DMS153 treated with DMSO at 0.1 percent for 48 hours (cell line): Measurements from ENCODE around the gene SEC14L5.

Experiments
- DNase-seq: peaks from one replicate; lab custom pipeline; 2025; ENCODE audit not compliant: unreplicated experiment; lab: John Stamatoyannopoulos, UW

SEC14L5 gene

GRCh38 chr16:5008311-5008731, 50.2 kb downstream of the SEC14L5 start:
- no peak for DNase-seq

- DNase-seq: no peak
Measured at GRCh38 chr16:5010576-5011329, 52.6 kb downstream of the SEC14L5 start.

- DNase-seq: no peak
Measured at GRCh38 chr16:5011637-5012036, 53.5 kb downstream of the SEC14L5 start.

- no peak for DNase-seq
Measured at GRCh38 chr16:5012887-5013286, 54.8 kb downstream of the SEC14L5 start.

- no peak for DNase-seq
Measured at GRCh38 chr16:5015351-5015750, 57.2 kb downstream of the SEC14L5 start.

GRCh38 chr16:5015887-5016286, 57.8 kb downstream of the SEC14L5 start:
- no peak for DNase-seq

- no peak for DNase-seq
Measured at GRCh38 chr16:5016967-5017677, 59.0 kb downstream of the SEC14L5 start.

GRCh38 chr16:5017678-5017969, 59.5 kb downstream of the SEC14L5 start:
- no peak for DNase-seq

GRCh38 chr16:5018793-5019192, 60.7 kb downstream of the SEC14L5 start:
- DNase-seq: no peak

GRCh38 chr16:5019775-5020174, 61.6 kb downstream of the SEC14L5 start:
- no peak for DNase-seq

- no peak for DNase-seq
Measured at GRCh38 chr16:5020551-5020950, 62.4 kb downstream of the SEC14L5 start.

- DNase-seq: no peak
Measured at GRCh38 chr16:5022521-5022920, 64.4 kb downstream of the SEC14L5 start.

GRCh38 chr16:5024632-5025031, 66.5 kb downstream of the SEC14L5 start:
- peak; percentile 39 for DNase-seq

- DNase-seq: peak; percentile 14
Measured at GRCh38 chr16:5025171-5025632, 67.1 kb downstream of the SEC14L5 start.

GRCh38 chr16:5026664-5027063, 68.5 kb downstream of the SEC14L5 start:
- no peak for DNase-seq

- DNase-seq: no peak
Measured at GRCh38 chr16:5027086-5027485, 69.0 kb downstream of the SEC14L5 start.

- no peak for DNase-seq
Measured at GRCh38 chr16:5027575-5028235, 69.6 kb downstream of the SEC14L5 start.

- DNase-seq: no peak
Measured at GRCh38 chr16:5028950-5029475, 70.9 kb downstream of the SEC14L5 start.

GRCh38 chr16:5030251-5030870, 72.2 kb downstream of the SEC14L5 start:
- DNase-seq: no peak

- DNase-seq: no peak
Measured at GRCh38 chr16:5031601-5032000, 73.5 kb downstream of the SEC14L5 start.

- no peak for DNase-seq
Measured at GRCh38 chr16:5032748-5033167, 74.6 kb downstream of the SEC14L5 start.
